Effector memory CD8-positive, alpha-beta T cell (primary cell): Measurements from ENCODE around the gene ZBTB20.

Experiments
- ATAC-seq: fragments of 150-1000 bp; cut with Tn5 transposase; replicated peaks from 2 replicates; pipeline ENCODE4 v1.10.0; 2021; ENCODE audit warnings: mild to moderate bottlenecking, moderate library complexity
- DNase-seq, 3 experiments: peaks; one replicate each; pipeline ENCODE4 v3.0.0; 2021
- H3K27ac Mint-ChIP-seq, 2 donors: one replicate each; pipeline ENCODE4 v1.8.0; 2022; ENCODE audit warnings: mild to moderate bottlenecking in 2 of 2, mixed read lengths in 2 of 2, moderate library complexity in 2 of 2
- H3K27me3 Mint-ChIP-seq, 2 donors: one replicate each; pipeline ENCODE4 v1.8.0; 2022; ENCODE audit warnings: mixed read lengths in 2 of 2
- H3K36me3 Mint-ChIP-seq: one replicate; pipeline ENCODE4 v1.8.0; 2022; ENCODE audit warnings: mild to moderate bottlenecking, moderate library complexity, mixed read lengths; ENCODE audit not compliant: insufficient read depth
- H3K4me1 Mint-ChIP-seq, 2 donors: one replicate each; pipeline ENCODE4 v1.8.0; 2022; ENCODE audit warnings: low read depth in 2 of 2, mixed read lengths in 2 of 2
- H3K4me3 Mint-ChIP-seq, 2 donors: one replicate each; pipeline ENCODE4 v1.8.0; 2022; ENCODE audit warnings: mild to moderate bottlenecking in 2 of 2, mixed read lengths in 2 of 2, moderate library complexity in 2 of 2
- H3K9me3 Mint-ChIP-seq, 2 donors: one replicate each; pipeline ENCODE4 v1.8.0; 2022; ENCODE audit warnings: mixed read lengths in 2 of 2

The ZBTB20 gene

DNA sequence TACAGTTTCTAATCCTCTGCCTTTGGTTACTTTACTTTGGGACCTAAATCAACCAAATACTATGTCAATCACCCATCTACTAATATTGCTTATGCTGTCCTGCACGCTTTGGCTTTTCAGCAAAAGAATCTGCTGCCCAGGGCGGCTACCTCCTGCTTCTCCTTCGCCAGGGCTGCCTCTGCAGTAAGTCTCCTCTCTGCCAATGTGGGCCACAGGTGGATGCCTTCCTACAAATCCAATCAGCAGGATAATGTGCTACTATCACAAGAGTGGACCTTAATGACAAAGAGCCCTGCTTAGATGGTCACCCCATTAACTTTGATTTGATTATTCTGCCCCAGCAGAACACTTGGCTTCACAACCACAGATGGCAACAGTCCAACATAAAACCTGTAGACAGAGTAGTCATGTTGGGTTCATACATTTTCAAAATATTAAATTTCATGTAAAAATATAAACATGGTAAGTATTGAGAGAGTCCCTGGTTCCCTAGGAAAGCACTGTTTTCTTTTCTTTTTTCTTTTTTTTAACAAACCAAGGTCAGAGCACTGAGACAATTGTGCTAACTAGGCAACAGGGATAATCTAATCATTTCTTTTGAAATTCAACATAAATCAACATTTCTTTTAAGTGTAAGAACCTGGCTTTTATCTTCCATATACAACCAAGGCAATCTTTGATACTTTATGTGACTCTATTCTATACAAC, 298.3 kb downstream of the ZBTB20 start:
- Mint-ChIP-seq H3K36me3 (peaks cover 7% of the 10 kb centered on the region), H3K4me3 (no peak overlapping the region), H3K4me1 (peaks cover 6 to 8% of the 10 kb centered on the region in 2 donors), H3K9me3 (no peaks in the 10 kb centered on the region), H3K27ac (no peak overlapping the region), H3K27me3 (no peaks in the 10 kb centered on the region)
- ATAC-seq (no peak), DNase-seq (no peak)

DNA sequence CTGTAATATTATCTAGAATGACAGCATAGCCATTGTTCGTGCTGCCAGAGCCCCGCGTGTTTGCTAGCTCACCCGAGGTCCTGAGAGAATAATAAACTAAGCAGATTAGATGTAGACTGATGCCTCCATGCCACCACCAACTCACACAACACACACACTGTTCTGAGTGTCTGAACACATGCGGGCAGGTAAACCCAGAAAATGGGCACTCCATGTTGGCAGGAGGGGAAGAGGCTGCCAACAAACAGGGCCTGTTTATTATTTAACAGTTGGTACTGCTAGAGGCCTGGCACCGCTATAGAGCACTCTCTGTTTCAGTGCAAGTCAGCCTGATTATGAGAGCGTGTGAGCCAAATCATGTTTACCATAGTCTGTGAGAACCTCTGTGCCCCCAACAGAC, 299.0 kb downstream of the ZBTB20 start:
- Mint-ChIP-seq H3K36me3 (peaks cover 7% of the 10 kb centered on the region), H3K4me1 (peaks cover 4 to 6% of the 10 kb centered on the region in 2 donors)

DNA sequence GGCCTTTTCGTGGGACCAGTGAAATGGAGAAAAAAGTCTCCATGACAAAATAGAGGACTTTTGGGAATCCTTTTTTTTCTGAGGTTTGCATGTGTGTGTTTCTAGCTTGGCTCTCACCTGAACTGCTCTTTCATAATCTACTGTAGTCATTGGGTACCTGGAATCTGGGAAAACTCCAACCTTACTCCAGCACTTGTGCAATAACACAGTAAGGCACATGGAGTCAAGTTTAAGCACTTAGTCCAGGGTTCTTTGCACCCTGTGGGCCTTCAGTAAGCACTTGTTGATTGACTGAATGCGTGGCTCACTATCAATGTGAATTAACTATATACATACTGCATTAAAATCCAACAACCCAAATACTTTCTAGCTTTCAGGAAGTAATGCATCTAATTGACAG, 299.5 kb downstream of the ZBTB20 start:
- DNase-seq: no peak
- Mint-ChIP-seq H3K9me3 (no peaks in the 10 kb centered on the region), H3K4me3 (no peak overlapping the region), H3K4me1 (peaks cover 1 to 6% of the 10 kb centered on the region in 2 donors), H3K27ac (no peak overlapping the region), H3K36me3 (peaks cover 7% of the 10 kb centered on the region), H3K27me3 (no peaks in the 10 kb centered on the region)
- no peak for ATAC-seq

More for the DNA sequence above, 299.0 kb downstream of the ZBTB20 start:
- no peak overlapping the region for H3K4me3 Mint-ChIP-seq
- ATAC-seq: no peak
- DNase-seq: no peak
- H3K27me3 Mint-ChIP-seq: no peaks in the 10 kb centered on the region
- no peak overlapping the region for H3K27ac Mint-ChIP-seq
- no peaks in the 10 kb centered on the region for H3K9me3 Mint-ChIP-seq

DNA sequence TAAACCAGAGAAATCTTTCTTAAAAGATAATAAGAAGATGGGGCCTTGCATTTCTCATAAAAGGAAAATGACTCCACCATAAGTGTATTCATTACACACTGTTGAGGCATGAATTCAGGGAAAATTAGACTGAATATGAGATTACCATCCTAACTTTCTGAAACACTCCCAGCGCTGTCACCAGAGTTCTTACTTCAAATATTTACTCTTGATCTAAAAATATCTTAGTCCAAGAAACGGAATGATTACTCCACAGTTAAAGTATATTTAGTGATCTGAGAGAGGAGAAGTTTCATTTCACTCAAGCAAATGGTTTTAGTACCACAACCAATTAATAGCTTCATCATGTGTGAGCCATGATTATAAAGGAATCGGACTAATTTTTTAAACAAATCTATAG, 300.3 kb downstream of the ZBTB20 start:
- Mint-ChIP-seq H3K9me3 (no peaks in the 10 kb centered on the region), H3K36me3 (peaks cover 7% of the 10 kb centered on the region), H3K4me1 (peaks cover 0 to 6% of the 10 kb centered on the region in 2 donors), H3K4me3 (no peak overlapping the region), H3K27ac (no peak overlapping the region), H3K27me3 (no peaks in the 10 kb centered on the region)
- no peak for DNase-seq
- no peak for ATAC-seq

DNA sequence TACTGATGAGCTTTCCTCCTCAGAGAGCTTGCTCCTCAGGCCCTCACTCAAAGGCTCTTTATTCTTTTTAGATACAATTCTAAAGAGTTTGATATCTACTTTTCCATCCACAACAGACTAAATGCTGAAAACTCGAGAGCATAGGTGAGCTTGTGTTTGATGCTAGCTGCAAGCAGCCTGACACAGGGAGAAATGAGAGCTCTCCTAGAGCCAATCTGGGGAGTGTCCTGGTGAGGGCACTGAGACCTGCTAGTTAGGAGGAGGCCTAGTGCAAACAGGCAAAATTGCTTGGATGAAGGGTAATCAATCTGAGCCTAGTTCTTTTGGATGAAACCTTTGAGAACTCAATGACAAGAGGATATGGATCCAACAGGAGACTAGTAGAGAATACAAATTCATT, 300.8 kb downstream of the ZBTB20 start:
- H3K27me3 Mint-ChIP-seq: no peaks in the 10 kb centered on the region
- H3K4me3 Mint-ChIP-seq: no peak overlapping the region
- no peak overlapping the region for H3K27ac Mint-ChIP-seq
- no peak for DNase-seq
- ATAC-seq: no peak
- no peaks in the 10 kb centered on the region for H3K9me3 Mint-ChIP-seq
- H3K4me1 Mint-ChIP-seq: peaks cover 0 to 6% of the 10 kb centered on the region in 2 donors
- H3K36me3 Mint-ChIP-seq: peaks cover 7% of the 10 kb centered on the region

DNA sequence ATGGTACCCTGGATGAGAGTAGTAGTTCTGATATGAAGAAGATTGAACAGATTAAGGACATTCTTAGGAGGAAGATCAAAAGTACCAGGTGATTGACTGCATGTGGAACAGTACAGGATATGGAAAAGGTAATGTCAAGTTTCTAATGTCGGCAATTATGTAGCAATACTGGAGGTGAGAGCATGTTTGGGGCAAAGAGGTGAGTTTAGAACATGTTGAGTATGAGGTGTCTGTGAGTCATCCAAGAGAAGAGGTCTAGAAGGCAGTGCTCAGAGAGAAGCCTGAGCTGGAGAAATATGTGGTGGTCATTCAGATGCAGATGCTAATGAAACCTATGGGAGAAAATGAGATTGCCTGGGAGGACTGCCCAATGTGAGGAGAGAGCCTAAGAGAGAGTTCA, 305.6 kb downstream of the ZBTB20 start:
- H3K27ac Mint-ChIP-seq: no peak overlapping the region

DNA sequence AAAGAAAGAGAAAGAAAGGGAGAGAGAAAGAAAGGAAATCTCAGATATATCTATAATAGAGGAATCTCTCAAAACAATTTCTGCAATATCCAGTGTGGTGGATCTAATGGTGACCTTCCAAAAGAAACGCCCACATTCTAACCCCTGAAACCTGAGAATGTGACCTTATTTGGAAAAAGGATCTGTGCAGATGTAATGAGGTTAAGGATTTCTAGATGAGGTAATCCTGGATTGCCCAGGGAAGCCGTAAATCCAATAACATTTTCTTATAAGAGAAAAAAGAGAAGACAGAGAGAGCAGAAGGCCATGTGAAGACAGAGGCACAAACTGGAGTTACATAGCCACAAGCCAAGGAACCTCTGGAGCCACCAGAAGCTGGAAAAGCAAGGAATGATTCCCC, 307.6 kb downstream of the ZBTB20 start:
- H3K27ac Mint-ChIP-seq: no peak overlapping the region
- DNase-seq: no peak
- no peaks in the 10 kb centered on the region for H3K36me3 Mint-ChIP-seq
- no peak for ATAC-seq
- no peaks in the 10 kb centered on the region for H3K27me3 Mint-ChIP-seq
- no peak overlapping the region for H3K4me3 Mint-ChIP-seq
- no peaks in the 10 kb centered on the region for H3K9me3 Mint-ChIP-seq
- peaks cover 1 to 8% of the 10 kb centered on the region in 2 donors for H3K4me1 Mint-ChIP-seq

More for the DNA sequence above, 305.6 kb downstream of the ZBTB20 start:
- no peak for DNase-seq
- H3K36me3 Mint-ChIP-seq: peaks cover 7% of the 10 kb centered on the region
- H3K27me3 Mint-ChIP-seq: no peaks in the 10 kb centered on the region
- no peaks in the 10 kb centered on the region for H3K9me3 Mint-ChIP-seq
- no peak overlapping the region for H3K4me3 Mint-ChIP-seq
- H3K4me1 Mint-ChIP-seq: peaks cover 3 to 8% of the 10 kb centered on the region in 2 donors
- ATAC-seq: no peak

DNA sequence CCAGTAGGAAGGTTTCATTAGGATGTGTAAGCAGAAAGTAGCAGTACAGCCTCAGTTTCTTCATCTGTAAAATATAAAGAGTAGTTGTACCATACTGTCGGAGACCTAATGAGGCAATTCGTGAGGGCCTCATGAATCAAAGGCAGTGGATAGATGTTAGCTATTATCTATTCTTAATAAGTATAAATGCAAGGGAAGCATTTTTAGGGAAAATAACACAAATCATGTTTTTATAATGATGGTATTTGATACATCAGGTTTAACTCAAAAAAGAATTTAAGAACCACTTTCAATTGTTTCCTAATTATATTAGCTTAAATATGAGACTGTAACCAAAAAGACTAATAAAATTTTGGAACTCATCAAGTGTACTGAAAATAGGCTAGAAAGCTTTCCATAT, 309.1 kb downstream of the ZBTB20 start:
- no peak overlapping the region for H3K4me3 Mint-ChIP-seq
- H3K27me3 Mint-ChIP-seq: no peaks in the 10 kb centered on the region
- no peaks in the 10 kb centered on the region for H3K9me3 Mint-ChIP-seq
- DNase-seq (no peak), ATAC-seq (no peak)
- H3K27ac Mint-ChIP-seq: no peak overlapping the region
- H3K4me1 Mint-ChIP-seq: peaks cover 2 to 8% of the 10 kb centered on the region in 2 donors
- H3K36me3 Mint-ChIP-seq: no peaks in the 10 kb centered on the region

DNA sequence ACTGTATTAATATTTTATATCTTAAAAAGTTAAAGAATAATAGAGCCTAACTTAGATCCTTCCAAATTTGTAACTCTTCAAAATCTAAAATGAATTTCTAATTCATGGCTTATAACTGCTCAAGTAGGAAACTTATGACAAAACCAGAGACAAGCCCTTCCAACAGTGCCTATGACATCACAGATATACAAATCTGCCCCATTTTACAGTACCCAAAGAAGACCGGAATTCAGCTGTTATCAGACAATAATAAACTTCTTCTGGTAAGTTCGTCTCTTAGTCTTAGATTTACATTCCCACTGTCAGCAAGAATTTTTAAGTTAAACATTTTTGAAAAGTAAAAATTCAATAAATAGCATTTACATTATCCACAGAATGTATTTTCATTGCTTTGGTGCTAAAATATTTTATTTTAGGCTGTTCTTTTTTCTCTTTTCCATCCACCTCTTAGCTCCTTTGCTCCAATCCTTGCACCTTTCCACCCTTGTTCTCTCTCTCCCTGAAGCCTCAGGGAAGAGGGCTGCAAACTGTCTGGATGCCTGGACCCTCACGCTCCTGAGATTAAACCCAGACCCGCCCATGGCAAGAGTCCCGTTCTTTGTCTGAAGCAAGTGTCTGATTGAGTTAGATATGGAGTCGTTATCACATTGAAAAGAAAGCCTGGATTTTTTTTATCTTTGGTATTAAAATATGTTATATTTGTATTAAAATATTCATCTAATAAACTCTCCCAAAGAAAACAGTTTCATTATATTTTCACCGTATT, 312.7 kb downstream of the ZBTB20 start:
- Mint-ChIP-seq H3K4me3 (no peak overlapping the region), H3K4me1 (peaks cover 2 to 8% of the 10 kb centered on the region in 2 donors), H3K9me3 (no peaks in the 10 kb centered on the region), H3K27ac (peak overlapping the region in 1 of 2 donors; percentile 19), H3K36me3 (no peaks in the 10 kb centered on the region), H3K27me3 (no peaks in the 10 kb centered on the region)
- ATAC-seq: no peak
- DNase-seq: no peak

DNA sequence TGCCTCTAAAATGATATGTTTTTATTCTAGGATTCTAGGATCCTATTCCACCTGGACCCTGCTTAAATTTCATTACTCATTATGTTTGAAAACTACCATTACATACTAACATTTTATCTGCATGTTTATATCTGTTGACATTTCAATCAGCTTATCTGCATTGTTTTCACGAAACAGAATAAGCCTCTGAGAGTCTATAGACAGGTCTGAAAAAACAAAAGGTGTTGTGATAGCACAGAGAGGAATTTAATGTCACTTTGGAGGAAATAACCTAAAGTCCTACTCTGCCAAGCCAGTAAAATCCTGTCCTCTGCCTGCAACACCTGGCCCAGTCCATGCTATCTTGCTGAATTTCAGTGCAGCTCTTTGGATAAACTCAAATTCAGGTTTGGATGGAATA, 315.2 kb downstream of the ZBTB20 start:
- H3K36me3 Mint-ChIP-seq: no peaks in the 10 kb centered on the region
- ATAC-seq (no peak), DNase-seq (no peak)
- H3K4me1 Mint-ChIP-seq: peaks cover 2 to 3% of the 10 kb centered on the region in 2 donors
- no peak overlapping the region for H3K27ac Mint-ChIP-seq
- H3K9me3 Mint-ChIP-seq: no peaks in the 10 kb centered on the region
- H3K27me3 Mint-ChIP-seq: no peaks in the 10 kb centered on the region
- no peak overlapping the region for H3K4me3 Mint-ChIP-seq

DNA sequence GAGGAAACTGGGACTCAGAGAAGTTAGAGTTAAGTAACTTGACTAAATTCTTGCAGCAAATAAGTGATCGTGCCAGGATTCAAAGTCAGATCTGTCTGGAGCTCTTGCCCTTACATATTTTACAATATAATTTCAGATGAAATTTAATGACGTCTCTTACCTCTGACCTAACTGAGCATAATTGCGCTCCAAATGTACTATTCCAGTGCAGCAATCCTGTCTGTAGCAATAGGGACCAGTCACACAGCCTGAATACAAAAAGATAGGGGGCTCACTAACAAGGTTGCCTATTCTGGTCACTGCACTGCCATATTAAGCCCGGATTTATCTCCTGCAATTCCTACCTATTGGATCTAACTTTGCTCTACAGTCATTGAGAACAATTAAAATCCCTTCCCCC, 316.4 kb downstream of the ZBTB20 start:
- Mint-ChIP-seq H3K9me3 (no peaks in the 10 kb centered on the region), H3K27me3 (no peaks in the 10 kb centered on the region), H3K4me3 (no peak overlapping the region), H3K27ac (no peak overlapping the region), H3K4me1 (peaks cover 0 to 2% of the 10 kb centered on the region in 2 donors), H3K36me3 (no peaks in the 10 kb centered on the region)
- ATAC-seq (no peak), DNase-seq (no peak)

DNA sequence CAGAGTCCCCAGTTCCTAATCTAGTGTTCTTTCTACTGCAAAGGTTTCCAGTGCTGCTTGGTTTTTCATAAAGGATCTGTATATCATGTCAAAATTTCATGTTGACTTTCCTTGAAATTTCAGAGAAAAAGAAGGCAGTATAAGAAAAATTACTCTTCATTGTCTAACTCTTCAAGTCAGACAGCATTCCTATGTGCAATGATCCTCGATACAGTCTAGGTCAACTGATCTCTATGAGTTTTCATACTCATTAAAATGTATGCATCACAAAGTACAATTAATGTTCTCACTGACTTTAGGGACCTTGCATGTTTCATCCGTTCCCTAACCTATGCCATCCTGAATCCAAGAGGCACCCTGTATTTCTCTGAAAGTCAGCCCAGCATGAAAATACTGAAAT, 317.3 kb downstream of the ZBTB20 start:
- DNase-seq (no peak), ATAC-seq (no peak)
- Mint-ChIP-seq H3K27ac (no peak overlapping the region), H3K27me3 (no peaks in the 10 kb centered on the region), H3K9me3 (no peaks in the 10 kb centered on the region), H3K4me3 (no peak overlapping the region), H3K36me3 (no peaks in the 10 kb centered on the region), H3K4me1 (peaks cover 0 to 2% of the 10 kb centered on the region in 2 donors)

DNA sequence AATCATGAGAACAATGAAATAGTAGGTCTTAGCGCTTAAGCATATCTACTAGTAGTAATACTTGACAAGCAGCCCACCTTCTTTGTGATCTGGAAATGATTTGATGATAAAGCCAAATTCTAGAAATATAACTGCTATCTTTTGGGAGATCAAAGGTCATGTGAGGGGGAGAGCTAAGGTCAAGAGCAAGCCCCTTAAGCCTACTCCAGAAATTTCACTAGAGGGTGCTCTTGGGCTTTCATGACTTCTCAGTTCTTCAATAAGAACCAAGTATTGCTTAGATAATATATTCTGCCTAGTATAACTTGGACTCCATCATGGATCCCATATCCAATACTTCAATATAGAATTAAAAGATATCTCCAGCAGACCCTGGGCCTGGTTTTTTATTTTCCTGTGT, 319.6 kb downstream of the ZBTB20 start:
- H3K27me3 Mint-ChIP-seq: no peaks in the 10 kb centered on the region
- no peak overlapping the region for H3K4me3 Mint-ChIP-seq
- ATAC-seq (peak; percentile 31), DNase-seq (no peak)
- no peaks in the 10 kb centered on the region for H3K9me3 Mint-ChIP-seq
- no peaks in the 10 kb centered on the region for H3K4me1 Mint-ChIP-seq
- H3K36me3 Mint-ChIP-seq: no peaks in the 10 kb centered on the region
- no peak overlapping the region for H3K27ac Mint-ChIP-seq

DNA sequence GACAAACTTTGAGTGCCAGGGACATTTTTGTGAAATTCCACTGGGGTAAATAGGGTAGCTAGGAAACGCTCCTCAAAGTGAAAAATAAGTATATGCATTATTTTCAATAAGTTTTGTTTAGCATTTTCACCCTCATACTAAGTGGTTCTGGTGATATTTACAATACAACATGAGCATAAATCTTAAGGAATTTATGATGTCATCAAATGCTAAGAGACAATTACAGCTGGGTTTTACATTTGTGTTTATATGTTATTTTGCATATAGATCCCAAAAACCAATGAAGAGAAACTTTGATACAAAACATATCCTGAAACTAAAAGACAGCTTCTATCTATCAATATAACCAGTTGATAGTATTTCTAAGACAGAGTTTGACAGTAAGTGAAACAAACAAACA, 323.1 kb downstream of the ZBTB20 start:
- ATAC-seq (no peak), DNase-seq (no peak)
- H3K4me3 Mint-ChIP-seq: no peak overlapping the region
- H3K27ac Mint-ChIP-seq: no peak overlapping the region
- no peaks in the 10 kb centered on the region for H3K27me3 Mint-ChIP-seq
- H3K4me1 Mint-ChIP-seq: peaks cover 0 to 3% of the 10 kb centered on the region in 2 donors
- H3K9me3 Mint-ChIP-seq: no peaks in the 10 kb centered on the region
- H3K36me3 Mint-ChIP-seq: no peaks in the 10 kb centered on the region
